CD14-positive monocyte (primary cell): ENCODE data around the gene CREG1. TPM values are rescaled to one million over a fixed set of nuclear protein-coding genes. Genes with fewer than 3 reads are reported as not detected.

Experiments used
- DNase-seq, 3 donors: peaks; one replicate each; pipeline ENCODE4 v3.0.0-alpha.2; 2011 to 2022
- H2AFZ ChIP-seq: 2 replicates; pipeline ENCODE4 v1.6.0; 2012; ENCODE audit warnings: mild to moderate bottlenecking, low read depth, low read length, inconsistent platforms; ENCODE audit not compliant: insufficient read depth, poor library complexity, severe bottlenecking
- H3K27ac ChIP-seq, 2 donors: 1 replicate in 1 of 2; 2 replicates in 1 of 2; pipeline ENCODE4 v1.5.1; 2012 to 2013; ENCODE audit warnings: low read length in 2 of 2, control low read depth in 1 of 2, inconsistent platforms in 1 of 2, low read depth in 1 of 2, mild to moderate bottlenecking in 1 of 2
- H3K27me3 ChIP-seq, 2 donors: one replicate each; pipeline versions ENCODE4 v1.6.0 to v1.6.1; 2011 to 2013; ENCODE audit warnings: low read length in 2 of 2; ENCODE audit not compliant: control insufficient read depth in 2 of 2, insufficient read depth in 2 of 2
- H3K36me3 ChIP-seq, 2 donors: replicated peaks in 1 of 2; 1 replicate in 1 of 2; 2 replicates in 1 of 2; pipeline versions ENCODE4 v1.5.1 to v1.6.1; 2012 to 2013; ENCODE audit warnings: low read length in 2 of 2, control low read depth in 1 of 2, inconsistent platforms in 1 of 2, mild to moderate bottlenecking in 1 of 2; ENCODE audit not compliant: insufficient read depth in 2 of 2, control insufficient read depth in 1 of 2
- H3K4me1 ChIP-seq, 2 donors: 1 replicate in 1 of 2; 2 replicates in 1 of 2; pipeline versions ENCODE4 v1.5.1 to v1.6.1; 2012 to 2013; ENCODE audit warnings: low read length in 2 of 2, control low read depth in 1 of 2, inconsistent platforms in 1 of 2, mild to moderate bottlenecking in 1 of 2, moderate library complexity in 1 of 2; ENCODE audit not compliant: insufficient read depth in 2 of 2, control insufficient read depth in 1 of 2
- H3K4me2 ChIP-seq: replicated peaks from 2 replicates; pipeline ENCODE3; 2012; ENCODE audit warnings: low read length, moderate library complexity, mild to moderate bottlenecking; ENCODE audit not compliant: poor library complexity, severe bottlenecking; ENCODE audit errors: extremely low read depth
- H3K4me3 ChIP-seq, 3 experiments: fragments of 200-600 bp in 1 of 3; sonication (generic) in 1 of 3; replicated peaks in 1 of 3; 1 replicate in 2 of 3; 2 replicates in 1 of 3; pipeline ENCODE4 v1.5.1; 2011 to 2013; ENCODE audit warnings: low read length in 3 of 3, mild to moderate bottlenecking in 3 of 3, control low read depth in 2 of 3, low read depth in 2 of 3, inconsistent platforms in 1 of 3, moderate library complexity in 1 of 3
- H3K79me2 ChIP-seq: 2 replicates; pipeline ENCODE4 v1.6.0; 2012; ENCODE audit warnings: mild to moderate bottlenecking, control low read depth, inconsistent platforms, low read length, moderate library complexity; ENCODE audit not compliant: insufficient read depth
- H3K9ac ChIP-seq: 2 replicates; pipeline ENCODE4 v1.6.0; 2017; ENCODE audit warnings: low read length, mild to moderate bottlenecking; ENCODE audit not compliant: insufficient read depth, poor library complexity, severe bottlenecking
- H3K9me3 ChIP-seq, 2 donors: replicated peaks in 1 of 2; 1 replicate in 1 of 2; 2 replicates in 1 of 2; pipeline versions ENCODE4 v1.5.1 to v1.6.1; 2012 to 2013; ENCODE audit warnings: low read length in 2 of 2, control low read depth in 1 of 2; ENCODE audit not compliant: control insufficient read depth in 1 of 2, insufficient read depth in 1 of 2
- H4K20me1 ChIP-seq: 2 replicates; pipeline ENCODE4 v1.6.0; 2012; ENCODE audit warnings: mild to moderate bottlenecking, low read length, control low read depth, moderate library complexity; ENCODE audit not compliant: insufficient read depth
- H3K27ac Mint-ChIP-seq, 7 donors: one replicate each; pipeline ENCODE4 v1.8.0; 2020; ENCODE audit warnings: mild to moderate bottlenecking in 7 of 7, mixed read lengths in 7 of 7, moderate library complexity in 6 of 7, inconsistent platforms in 2 of 7
- H3K27me3 Mint-ChIP-seq, 3 donors: one replicate each; pipeline ENCODE4 v1.8.0; 2021 to 2022; ENCODE audit warnings: low read depth in 3 of 3, mild to moderate bottlenecking in 3 of 3, mixed read lengths in 3 of 3, moderate library complexity in 3 of 3, inconsistent platforms in 1 of 3
- H3K36me3 Mint-ChIP-seq, 2 donors: one replicate each; pipeline ENCODE4 v1.8.0; 2020; ENCODE audit warnings: mixed read lengths in 2 of 2, inconsistent platforms in 1 of 2, mild to moderate bottlenecking in 1 of 2
- H3K4me1 Mint-ChIP-seq: one replicate; pipeline ENCODE4 v1.8.0; 2020; ENCODE audit warnings: mild to moderate bottlenecking, mixed read lengths
- H3K4me3 Mint-ChIP-seq, 2 donors: one replicate each; pipeline ENCODE4 v1.8.0; 2020; ENCODE audit warnings: mild to moderate bottlenecking in 2 of 2, mixed read lengths in 2 of 2, moderate library complexity in 1 of 2
- H3K9me3 Mint-ChIP-seq, 7 donors: one replicate each; pipeline ENCODE4 v1.8.0; 2020 to 2022; ENCODE audit warnings: mixed read lengths in 7 of 7, mild to moderate bottlenecking in 6 of 7, moderate library complexity in 6 of 7, inconsistent platforms in 2 of 7
- WGBS: methylation state at CpG from one replicate; pipeline ENCODE4 v1.1.5; 2013; ENCODE audit warnings: missing lambda C conversion rate; ENCODE audit not compliant: insufficient coverage; 5-methylcytosine and 5-hydroxymethylcytosine counted together
- intact Hi-C, 2 donors: fragments of 100-400 bp; cut with micrococcal nuclease; formaldehyde crosslinking; loops; one replicate each; pipeline versions ENCODE4 v1.15.0 to v1.15.1; 2023
- polyA plus RNA-seq, 3 donors: library from polyadenylated mRNA; depleted of rRNA in 1 of 3; unstranded in 2 of 3; stranded (reverse) in 1 of 3; fragments of 300-500 nt in 2 of 3; fragments of >200 nt in 1 of 3; fragmentation: Illumina TruSeq in 2 of 3; gene quantifications; 1 replicate in 2 of 3; 2 replicates in 1 of 3; pipeline ENCODE4 v1.2.3, GENCODE V29; 2012 to 2021
- TF ChIP-seq, protein P1 (sequence below): fragments of 200-600 bp; IDR thresholded peaks from one replicate; pipeline ENCODE4 v1.8.0; 2022; ENCODE audit warnings: antibody characterized with exemption, mild to moderate bottlenecking

Gene CREG1
- polyA plus RNA-seq, 3 donors = 150 to 309 (median 248) TPM

DNA sequence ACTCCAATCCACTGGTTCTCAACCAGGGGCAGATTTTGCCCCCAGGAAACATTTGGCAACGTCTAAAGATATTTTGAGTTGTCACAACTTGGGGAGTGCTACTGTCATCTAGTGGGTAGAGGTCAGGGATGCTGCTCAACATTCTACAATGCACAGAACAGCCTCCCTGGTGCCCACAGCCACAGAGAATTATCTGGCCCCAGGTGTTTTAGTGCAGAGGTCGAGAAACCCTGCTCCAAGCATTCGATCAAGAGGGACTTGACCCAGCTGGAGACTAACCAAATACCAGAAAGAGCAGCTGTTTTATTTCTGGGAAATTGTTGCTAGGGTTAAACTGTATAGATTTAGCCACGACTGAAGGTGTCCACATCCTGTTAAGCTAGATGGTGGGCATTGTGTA, 54.5 kb downstream of the CREG1 start:
- H3K9ac ChIP-seq = no peak overlapping the region
- no peak overlapping the region for H3K27ac Mint-ChIP-seq
- no peak overlapping the region for H3K27ac ChIP-seq
- H3K9me3 ChIP-seq = no peaks in the 10 kb centered on the region
- H3K9me3 Mint-ChIP-seq = peaks cover 0 to 1% (median 0%) of the 10 kb centered on the region in 7 donors
- WGBS = 100% methylated on average over 2 of the region's 4 CpGs
- H3K4me1 ChIP-seq = no peaks in the 10 kb centered on the region
- no peaks in the 10 kb centered on the region for H3K36me3 Mint-ChIP-seq
- intact Hi-C loops = no loop called here
- peaks cover 6% of the 10 kb centered on the region for H3K4me1 Mint-ChIP-seq
- no peaks in the 10 kb centered on the region for H3K27me3 ChIP-seq
- H3K4me2 ChIP-seq = no peak overlapping the region
- no peak for DNase-seq
- no peak overlapping the region for H3K4me3 Mint-ChIP-seq
- TF ChIP-seq, protein P1, sequence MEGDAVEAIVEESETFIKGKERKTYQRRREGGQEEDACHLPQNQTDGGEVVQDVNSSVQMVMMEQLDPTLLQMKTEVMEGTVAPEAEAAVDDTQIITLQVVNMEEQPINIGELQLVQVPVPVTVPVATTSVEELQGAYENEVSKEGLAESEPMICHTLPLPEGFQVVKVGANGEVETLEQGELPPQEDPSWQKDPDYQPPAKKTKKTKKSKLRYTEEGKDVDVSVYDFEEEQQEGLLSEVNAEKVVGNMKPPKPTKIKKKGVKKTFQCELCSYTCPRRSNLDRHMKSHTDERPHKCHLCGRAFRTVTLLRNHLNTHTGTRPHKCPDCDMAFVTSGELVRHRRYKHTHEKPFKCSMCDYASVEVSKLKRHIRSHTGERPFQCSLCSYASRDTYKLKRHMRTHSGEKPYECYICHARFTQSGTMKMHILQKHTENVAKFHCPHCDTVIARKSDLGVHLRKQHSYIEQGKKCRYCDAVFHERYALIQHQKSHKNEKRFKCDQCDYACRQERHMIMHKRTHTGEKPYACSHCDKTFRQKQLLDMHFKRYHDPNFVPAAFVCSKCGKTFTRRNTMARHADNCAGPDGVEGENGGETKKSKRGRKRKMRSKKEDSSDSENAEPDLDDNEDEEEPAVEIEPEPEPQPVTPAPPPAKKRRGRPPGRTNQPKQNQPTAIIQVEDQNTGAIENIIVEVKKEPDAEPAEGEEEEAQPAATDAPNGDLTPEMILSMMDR = no peak
- peaks cover 0 to 8% (median 3%) of the 10 kb centered on the region in 3 donors for H3K27me3 Mint-ChIP-seq
- H2AFZ ChIP-seq = no peak overlapping the region
- H3K36me3 ChIP-seq = no peaks in the 10 kb centered on the region
- H4K20me1 ChIP-seq = no peaks in the 10 kb centered on the region
- H3K79me2 ChIP-seq = no peaks in the 10 kb centered on the region
- H3K4me3 ChIP-seq = no peak overlapping the region

DNA sequence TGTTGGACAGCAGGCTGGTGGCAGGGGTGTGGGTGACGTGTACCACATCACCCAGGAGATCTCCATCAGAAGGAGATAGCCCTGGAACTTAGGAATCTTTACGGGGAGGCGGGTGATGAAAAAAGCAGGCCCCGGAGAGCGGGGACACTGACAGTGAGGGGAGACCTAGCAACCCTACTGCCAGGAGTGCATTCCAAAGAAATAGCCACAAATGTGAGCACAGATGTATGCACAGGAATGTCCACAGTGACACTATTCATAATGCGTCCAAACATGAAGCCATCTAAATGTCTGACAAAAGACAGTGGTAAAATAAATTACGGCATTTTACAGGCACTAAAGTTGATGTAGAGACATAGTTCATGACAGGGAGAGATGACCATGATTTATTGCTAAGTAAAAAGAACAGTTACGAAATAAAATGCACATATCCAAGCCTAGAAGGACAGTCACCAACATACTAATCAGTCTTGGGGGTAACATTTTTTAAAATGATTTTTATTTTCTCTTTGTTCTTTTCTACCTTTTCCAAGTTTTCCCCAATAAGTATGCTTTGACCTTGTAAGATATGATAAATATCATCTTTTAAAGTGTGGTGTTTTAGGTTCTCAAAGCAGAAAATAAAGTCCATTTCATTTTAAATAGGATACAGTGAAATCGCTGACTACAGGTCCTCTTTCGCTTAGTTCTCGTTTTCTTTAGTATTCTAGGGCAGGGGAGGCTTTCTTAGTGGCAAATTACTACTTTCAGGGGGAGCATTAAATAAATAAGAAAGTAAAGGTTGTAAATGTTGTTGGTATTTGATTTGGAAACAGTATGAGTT, 56.6 kb downstream of the CREG1 start:
- no peaks in the 10 kb centered on the region for H3K36me3 Mint-ChIP-seq
- Histone ChIP-seq H3K4me2 (no peak overlapping the region), H3K79me2 (no peaks in the 10 kb centered on the region), H3K36me3 (no peaks in the 10 kb centered on the region), H3K27ac (no peak overlapping the region), H3K4me1 (no peaks in the 10 kb centered on the region), H3K27me3 (no peaks in the 10 kb centered on the region), H4K20me1 (no peaks in the 10 kb centered on the region), H3K9ac (no peak overlapping the region), H3K4me3 (no peak overlapping the region), H3K9me3 (no peaks in the 10 kb centered on the region), H2AFZ (no peak overlapping the region)
- intact Hi-C loops = no loop called here
- H3K4me3 Mint-ChIP-seq = no peak overlapping the region
- 93% methylated on average over 10 of the region's 11 CpGs for WGBS
- TF ChIP-seq, protein P1 = no peak
- no peak for DNase-seq
- no peak overlapping the region for H3K27ac Mint-ChIP-seq
- peaks cover 9% of the 10 kb centered on the region for H3K4me1 Mint-ChIP-seq
- peaks cover 0 to 8% (median 3%) of the 10 kb centered on the region in 3 donors for H3K27me3 Mint-ChIP-seq
- peaks cover 0 to 3% (median 0%) of the 10 kb centered on the region in 7 donors for H3K9me3 Mint-ChIP-seq
